Endodermal cell (in vitro differentiated cells): ENCODE measurements around the gene ZNF837. TPM values are rescaled to one million over a fixed set of nuclear protein-coding genes. Genes with fewer than 3 reads are reported as not detected.

Source experiments
- DNase-seq: peaks from one replicate; pipeline ENCODE4 v3.0.0-alpha.2; 2017
- H3K27ac ChIP-seq: 2 replicates; pipeline ENCODE4 v1.5.1; 2013; ENCODE audit warnings: mild to moderate bottlenecking, low read depth, low read length, moderate library complexity
- H3K27me3 ChIP-seq: 2 replicates; pipeline ENCODE4 v1.6.1; 2013; ENCODE audit warnings: mild to moderate bottlenecking, low read length, moderate library complexity; ENCODE audit not compliant: insufficient read depth, control insufficient read depth, poor library complexity, severe bottlenecking
- H3K36me3 ChIP-seq: 2 replicates; pipeline ENCODE4 v1.7.0; 2013; ENCODE audit warnings: mild to moderate bottlenecking, low read length, moderate library complexity; ENCODE audit not compliant: control insufficient read depth, insufficient read depth
- H3K4me1 ChIP-seq: one replicate; pipeline ENCODE4 v1.7.0; 2013; ENCODE audit warnings: low read length; ENCODE audit not compliant: control insufficient read depth, insufficient read depth
- H3K4me3 ChIP-seq: 2 replicates; pipeline ENCODE4 v1.5.1; 2013; ENCODE audit warnings: mild to moderate bottlenecking, low read length, moderate library complexity
- H3K9ac ChIP-seq: 2 replicates; pipeline ENCODE4 v1.6.1; 2013; ENCODE audit warnings: mild to moderate bottlenecking, low read length, moderate library complexity; ENCODE audit not compliant: poor library complexity, severe bottlenecking; ENCODE audit errors: extremely low read depth
- H3K9me3 ChIP-seq: 2 replicates; pipeline ENCODE4 v1.6.1; 2013; ENCODE audit warnings: mild to moderate bottlenecking, low read length, moderate library complexity; ENCODE audit not compliant: control insufficient read depth
- H3K27ac Mint-ChIP-seq: 2 replicates; pipeline ENCODE4 v1.8.0; 2020; ENCODE audit warnings: mixed read lengths
- H3K27me3 Mint-ChIP-seq: 2 replicates; pipeline ENCODE4 v1.8.0; 2021; ENCODE audit warnings: mild to moderate bottlenecking, mixed read lengths; ENCODE audit not compliant: insufficient read depth
- H3K36me3 Mint-ChIP-seq: 2 replicates; pipeline ENCODE4 v1.8.0; 2020; ENCODE audit warnings: low read depth, mixed read lengths
- H3K4me1 Mint-ChIP-seq: 2 replicates; pipeline ENCODE4 v1.8.0; 2020; ENCODE audit warnings: mixed read lengths
- H3K4me3 Mint-ChIP-seq: 2 replicates; pipeline ENCODE4 v1.8.0; 2020; ENCODE audit warnings: mild to moderate bottlenecking, moderate library complexity, mixed read lengths
- H3K9me3 Mint-ChIP-seq: 2 replicates; pipeline ENCODE4 v1.8.0; 2020; ENCODE audit warnings: mild to moderate bottlenecking, mixed read lengths
- WGBS, 2 experiments: methylation state at CpG; one replicate each; pipeline versions ENCODE4 v1.1.5 to v1.1.7; 2013; ENCODE audit warnings: missing lambda C conversion rate in 2 of 2, mixed read lengths in 1 of 2; ENCODE audit not compliant: insufficient coverage in 1 of 2, insufficient read length in 1 of 2; 5-methylcytosine and 5-hydroxymethylcytosine counted together
- total RNA-seq, 2 donors: library from RNA; stranded (reverse); fragmentation: NEBNext Ultra II Directional in 1 of 2; extraction: Animal tissue kit (Norgen Biotek cat#: 25700) in 1 of 2; gene quantifications; 2 replicates in 1 of 2; 3 replicates in 1 of 2; pipeline ENCODE4 v1.2.1, GENCODE V29; 2021
- TF ChIP-seq, protein P1 (sequence below): fragments of 200-600 bp; sonication (generic); conservative IDR thresholded peaks from 2 replicates; pipeline ENCODE4 v1.5.0; 2021; ENCODE audit warnings: antibody characterized with exemption, mild to moderate bottlenecking

ZNF837 gene
- total RNA-seq, 2 donors from 2014 or later = 3.1 to 3.8 TPM

DNA sequence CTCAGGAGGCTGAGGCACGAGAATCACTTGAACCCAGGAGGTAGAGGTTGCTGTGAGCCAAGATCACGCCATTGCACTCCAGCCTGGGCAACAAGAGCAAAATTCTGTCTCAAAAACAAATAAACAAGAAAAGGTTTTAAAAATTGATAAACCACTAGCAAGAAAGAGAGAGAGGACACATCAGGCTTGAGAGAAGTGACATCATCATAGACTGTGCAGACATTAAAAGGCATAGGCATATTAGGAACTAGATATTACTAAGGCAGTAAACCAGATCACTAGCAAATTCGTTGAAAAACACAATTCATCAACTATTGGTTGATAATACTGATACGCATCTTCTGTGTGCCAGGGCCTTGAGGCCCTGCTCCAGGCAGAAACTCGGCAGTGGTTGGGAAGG, 35.3 kb downstream of the ZNF837 start:
- H3K27me3 ChIP-seq = peaks cover 9% of the 10 kb centered on the region
- no peaks in the 10 kb centered on the region for H3K4me1 Mint-ChIP-seq
- no peak overlapping the region for H3K4me3 Mint-ChIP-seq
- H3K9me3 Mint-ChIP-seq = no peaks in the 10 kb centered on the region
- H3K27me3 Mint-ChIP-seq = peaks cover 52% of the 10 kb centered on the region
- WGBS, 2 experiments = 92 to 100% methylated on average over 4 to 5 of the region's 5 CpGs
- H3K36me3 ChIP-seq = peaks cover 7% of the 10 kb centered on the region
- no peaks in the 10 kb centered on the region for H3K4me1 ChIP-seq
- no peak overlapping the region for H3K9ac ChIP-seq
- no peak overlapping the region for H3K27ac ChIP-seq
- H3K4me3 ChIP-seq = no peak overlapping the region
- TF ChIP-seq, protein P1, sequence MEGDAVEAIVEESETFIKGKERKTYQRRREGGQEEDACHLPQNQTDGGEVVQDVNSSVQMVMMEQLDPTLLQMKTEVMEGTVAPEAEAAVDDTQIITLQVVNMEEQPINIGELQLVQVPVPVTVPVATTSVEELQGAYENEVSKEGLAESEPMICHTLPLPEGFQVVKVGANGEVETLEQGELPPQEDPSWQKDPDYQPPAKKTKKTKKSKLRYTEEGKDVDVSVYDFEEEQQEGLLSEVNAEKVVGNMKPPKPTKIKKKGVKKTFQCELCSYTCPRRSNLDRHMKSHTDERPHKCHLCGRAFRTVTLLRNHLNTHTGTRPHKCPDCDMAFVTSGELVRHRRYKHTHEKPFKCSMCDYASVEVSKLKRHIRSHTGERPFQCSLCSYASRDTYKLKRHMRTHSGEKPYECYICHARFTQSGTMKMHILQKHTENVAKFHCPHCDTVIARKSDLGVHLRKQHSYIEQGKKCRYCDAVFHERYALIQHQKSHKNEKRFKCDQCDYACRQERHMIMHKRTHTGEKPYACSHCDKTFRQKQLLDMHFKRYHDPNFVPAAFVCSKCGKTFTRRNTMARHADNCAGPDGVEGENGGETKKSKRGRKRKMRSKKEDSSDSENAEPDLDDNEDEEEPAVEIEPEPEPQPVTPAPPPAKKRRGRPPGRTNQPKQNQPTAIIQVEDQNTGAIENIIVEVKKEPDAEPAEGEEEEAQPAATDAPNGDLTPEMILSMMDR = no peak
- H3K9me3 ChIP-seq = no peaks in the 10 kb centered on the region
- DNase-seq = no peak
- no peak overlapping the region for H3K27ac Mint-ChIP-seq
- peaks cover 6% of the 10 kb centered on the region for H3K36me3 Mint-ChIP-seq

DNA sequence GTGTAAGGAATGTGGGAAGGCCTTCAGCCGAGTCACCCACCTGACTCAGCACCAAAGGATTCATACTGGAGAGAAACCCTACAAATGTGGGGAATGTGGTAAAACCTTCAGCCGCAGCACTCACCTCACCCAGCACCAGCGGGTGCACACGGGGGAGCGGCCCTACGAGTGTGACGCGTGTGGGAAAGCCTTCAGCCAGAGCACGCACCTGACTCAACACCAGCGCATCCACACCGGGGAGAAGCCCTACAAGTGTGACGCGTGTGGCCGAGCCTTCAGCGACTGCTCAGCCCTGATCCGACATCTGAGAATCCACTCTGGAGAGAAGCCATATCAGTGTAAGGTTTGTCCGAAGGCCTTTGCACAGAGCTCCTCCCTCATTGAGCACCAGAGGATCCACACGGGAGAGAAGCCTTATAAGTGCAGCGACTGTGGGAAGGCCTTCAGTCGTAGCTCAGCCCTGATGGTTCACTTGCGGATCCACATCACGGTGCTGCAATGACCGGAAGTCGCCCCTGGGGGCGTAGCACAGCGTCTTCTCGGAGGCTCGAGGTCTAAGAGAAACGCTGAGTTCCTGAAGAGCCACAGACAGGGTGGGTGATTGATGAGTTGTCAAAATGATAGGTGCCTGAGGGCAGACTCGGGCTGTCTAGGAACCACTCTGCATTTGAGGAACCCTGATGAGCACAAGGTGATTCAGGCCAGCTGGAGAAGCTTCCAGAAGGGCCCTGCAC, 41.8 kb downstream of the ZNF837 start:
- Mint-ChIP-seq H3K4me1 (no peaks in the 10 kb centered on the region), H3K27me3 (no peaks in the 10 kb centered on the region), H3K9me3 (peaks cover 20% of the 10 kb centered on the region), H3K27ac (no peak overlapping the region), H3K4me3 (no peak overlapping the region), H3K36me3 (peaks cover 61% of the 10 kb centered on the region)
- Histone ChIP-seq H3K27me3 (no peaks in the 10 kb centered on the region), H3K27ac (no peak overlapping the region), H3K9me3 (no peaks in the 10 kb centered on the region), H3K9ac (no peak overlapping the region), H3K4me3 (no peak overlapping the region), H3K36me3 (peaks cover 58% of the 10 kb centered on the region), H3K4me1 (no peaks in the 10 kb centered on the region)
- TF ChIP-seq, protein P1 = peak; percentile 55
- 90% methylated on average over 24 to 30 of the region's 30 CpGs for WGBS, 2 experiments
- peak; percentile 85 for DNase-seq

DNA sequence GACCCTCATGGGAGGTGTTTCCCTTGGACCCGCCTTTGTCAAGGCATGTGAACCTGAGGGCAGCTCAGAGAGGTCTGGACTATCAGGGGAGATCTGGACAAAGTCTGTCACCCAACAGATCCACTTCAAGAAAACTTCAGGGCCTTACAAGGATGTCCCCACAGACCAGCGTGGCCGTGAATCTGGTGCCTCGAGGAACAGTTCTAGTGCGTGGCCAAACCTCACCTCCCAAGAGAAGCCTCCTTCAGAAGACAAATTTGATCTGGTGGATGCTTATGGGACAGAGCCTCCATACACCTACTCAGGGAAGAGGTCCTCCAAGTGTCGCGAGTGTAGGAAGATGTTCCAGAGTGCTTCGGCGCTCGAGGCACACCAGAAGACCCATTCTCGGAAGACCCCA, 42.5 kb downstream of the ZNF837 start:
- Mint-ChIP-seq H3K27me3 (no peaks in the 10 kb centered on the region), H3K9me3 (peaks cover 20% of the 10 kb centered on the region), H3K4me3 (no peak overlapping the region), H3K4me1 (no peaks in the 10 kb centered on the region), H3K27ac (no peak overlapping the region), H3K36me3 (peaks cover 62% of the 10 kb centered on the region)
- Histone ChIP-seq H3K9me3 (no peaks in the 10 kb centered on the region), H3K27me3 (no peaks in the 10 kb centered on the region), H3K27ac (no peak overlapping the region), H3K4me1 (no peaks in the 10 kb centered on the region), H3K4me3 (no peak overlapping the region), H3K36me3 (peaks cover 58% of the 10 kb centered on the region), H3K9ac (no peak overlapping the region)
- 97% methylated on average over 6 to 11 of the region's 11 CpGs for WGBS, 2 experiments
- no peak for DNase-seq
- TF ChIP-seq, protein P1 = no peak
